A549 (cell line): ENCODE results near the gene NKX2-8.

Experiments used
- BHLHE40 ChIP-seq: IDR thresholded peaks from 2 replicates; pipeline ENCODE4 v1.6.1; 2012; ENCODE audit warnings: low read depth, low read length, inconsistent platforms
- EP300 ChIP-seq, 2 experiments: fragments of >200 bp; sonication (Bioruptor Twin); formaldehyde crosslinking; IDR thresholded peaks; 2 replicates in 1 of 2; 3 replicates in 1 of 2; pipeline ENCODE4 v1.6.1; 2016 to 2017
- HOXB5 ChIP-seq: fragments of 250-450 bp; sonication (Bioruptor Pico); IDR thresholded peaks from 2 replicates; pipeline ENCODE4 v1.5.0; 2020; ENCODE audit warnings: mild to moderate bottlenecking, moderate library complexity
- JUN ChIP-seq, 2 experiments: fragments of >200 bp; sonication (Bioruptor Twin); formaldehyde crosslinking; IDR thresholded peaks; 2 replicates in 1 of 2; 3 replicates in 1 of 2; pipeline ENCODE4 v1.6.1; 2016 to 2017
- NPAS2 ChIP-seq: fragments of 250-450 bp; sonication (Bioruptor Pico); IDR thresholded peaks from 2 replicates; pipeline ENCODE4 v1.8.0; 2022; ENCODE audit warnings: mild to moderate bottlenecking, moderate library complexity, borderline replicate concordance
- NR3C1 ChIP-seq: fragments of >200 bp; sonication (Bioruptor Twin); formaldehyde crosslinking; IDR thresholded peaks from 3 replicates; pipeline ENCODE4 v1.6.1; 2017
- POLR2A ChIP-seq: IDR thresholded peaks from 2 replicates; pipeline ENCODE4 v1.6.1; 2012; ENCODE audit warnings: mild to moderate bottlenecking, low read length
- RAD21 ChIP-seq, 2 experiments: fragments of >200 bp in 1 of 2; sonication (Bioruptor Twin) in 1 of 2; formaldehyde crosslinking in 1 of 2; IDR thresholded peaks in 1 of 2; conservative IDR thresholded peaks in 1 of 2; 2 replicates in 1 of 2; 3 replicates in 1 of 2; pipeline ENCODE4 v1.6.1; 2012 to 2018; ENCODE audit warnings: inconsistent platforms in 1 of 2
- RCOR1 ChIP-seq: fragments of 150-350 bp; IDR thresholded peaks from 2 replicates; pipeline ENCODE4 v1.6.1; 2014; ENCODE audit warnings: antibody characterized with exemption, low read length, low read depth
- REST ChIP-seq: fragments of 200-600 bp; sonication (generic); IDR thresholded peaks from 2 replicates; pipeline ENCODE4 v1.6.1; 2016; ENCODE audit warnings: antibody characterized with exemption, mild to moderate bottlenecking, moderate library complexity
- TF ChIP-seq, protein P1 (sequence below): fragments of >200 bp; sonication (Bioruptor Twin); formaldehyde crosslinking; IDR thresholded peaks from 3 replicates; pipeline ENCODE4 v1.5.1; 2016
- TF ChIP-seq, protein P2 (sequence below): fragments of 150-350 bp; IDR thresholded peaks from 2 replicates; pipeline ENCODE4 v1.6.1; 2014; ENCODE audit warnings: low read depth, mild to moderate bottlenecking, low read length
- TF ChIP-seq, protein P3 (sequence below): IDR thresholded peaks from 2 replicates; pipeline ENCODE4 v1.6.1; 2012

GRCh38 chr14:36582874-36583241 lies 444 bp upstream of the NKX2-8 start:
- no peak for TF ChIP-seq RAD21 (conservative IDR thresholded peaks at IDR 0.05 in 1 of 2, IDR thresholded peaks at IDR 0.05 in 1 of 2)
- no peak for TF ChIP-seq HOXB5 (CRISPR knock-in tag)
- no peak for TF ChIP-seq POLR2A
- no peak for TF ChIP-seq NPAS2 (CRISPR knock-in tag)
- TF ChIP-seq, protein P1, sequence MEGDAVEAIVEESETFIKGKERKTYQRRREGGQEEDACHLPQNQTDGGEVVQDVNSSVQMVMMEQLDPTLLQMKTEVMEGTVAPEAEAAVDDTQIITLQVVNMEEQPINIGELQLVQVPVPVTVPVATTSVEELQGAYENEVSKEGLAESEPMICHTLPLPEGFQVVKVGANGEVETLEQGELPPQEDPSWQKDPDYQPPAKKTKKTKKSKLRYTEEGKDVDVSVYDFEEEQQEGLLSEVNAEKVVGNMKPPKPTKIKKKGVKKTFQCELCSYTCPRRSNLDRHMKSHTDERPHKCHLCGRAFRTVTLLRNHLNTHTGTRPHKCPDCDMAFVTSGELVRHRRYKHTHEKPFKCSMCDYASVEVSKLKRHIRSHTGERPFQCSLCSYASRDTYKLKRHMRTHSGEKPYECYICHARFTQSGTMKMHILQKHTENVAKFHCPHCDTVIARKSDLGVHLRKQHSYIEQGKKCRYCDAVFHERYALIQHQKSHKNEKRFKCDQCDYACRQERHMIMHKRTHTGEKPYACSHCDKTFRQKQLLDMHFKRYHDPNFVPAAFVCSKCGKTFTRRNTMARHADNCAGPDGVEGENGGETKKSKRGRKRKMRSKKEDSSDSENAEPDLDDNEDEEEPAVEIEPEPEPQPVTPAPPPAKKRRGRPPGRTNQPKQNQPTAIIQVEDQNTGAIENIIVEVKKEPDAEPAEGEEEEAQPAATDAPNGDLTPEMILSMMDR: no peak
- TF ChIP-seq, protein P2, sequence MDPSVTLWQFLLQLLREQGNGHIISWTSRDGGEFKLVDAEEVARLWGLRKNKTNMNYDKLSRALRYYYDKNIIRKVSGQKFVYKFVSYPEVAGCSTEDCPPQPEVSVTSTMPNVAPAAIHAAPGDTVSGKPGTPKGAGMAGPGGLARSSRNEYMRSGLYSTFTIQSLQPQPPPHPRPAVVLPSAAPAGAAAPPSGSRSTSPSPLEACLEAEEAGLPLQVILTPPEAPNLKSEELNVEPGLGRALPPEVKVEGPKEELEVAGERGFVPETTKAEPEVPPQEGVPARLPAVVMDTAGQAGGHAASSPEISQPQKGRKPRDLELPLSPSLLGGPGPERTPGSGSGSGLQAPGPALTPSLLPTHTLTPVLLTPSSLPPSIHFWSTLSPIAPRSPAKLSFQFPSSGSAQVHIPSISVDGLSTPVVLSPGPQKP: no peak
- no peak for TF ChIP-seq EP300 (IDR thresholded peaks at IDR 0.05)
- TF ChIP-seq JUN (IDR thresholded peaks at IDR 0.05): no peak
- no peak for TF ChIP-seq RCOR1
- no peak for TF ChIP-seq BHLHE40
- no peak for TF ChIP-seq NR3C1
- TF ChIP-seq, protein P3, sequence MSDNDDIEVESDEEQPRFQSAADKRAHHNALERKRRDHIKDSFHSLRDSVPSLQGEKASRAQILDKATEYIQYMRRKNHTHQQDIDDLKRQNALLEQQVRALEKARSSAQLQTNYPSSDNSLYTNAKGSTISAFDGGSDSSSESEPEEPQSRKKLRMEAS: no peak
- no peak for TF ChIP-seq REST
